Panc1 (cell line): ENCODE data around the gene STAMBP.

Experiments used
- POLR2AphosphoS5 ChIP-seq: IDR thresholded peaks from 2 replicates; pipeline ENCODE4 v1.6.1; 2012; ENCODE audit warnings: mild to moderate bottlenecking, low read depth, low read length, moderate library complexity
- SIN3A ChIP-seq: IDR thresholded peaks from 2 replicates; pipeline ENCODE4 v1.6.1; 2012; ENCODE audit warnings: low read depth, mild to moderate bottlenecking, low read length, moderate library complexity, borderline replicate concordance; ENCODE audit not compliant: insufficient read depth
- TF ChIP-seq, protein P1 (sequence below): fragments of 450-650 bp; IDR thresholded peaks from 2 replicates; pipeline ENCODE4 v1.5.1; 2017; ENCODE audit warnings: mild to moderate bottlenecking
- TF ChIP-seq, protein P2 (sequence below), 2 experiments: IDR thresholded peaks; 2 replicates each; pipeline ENCODE4 v1.6.1; 2011 to 2012; ENCODE audit warnings: low read depth in 2 of 2, control low read depth in 1 of 2, low read length in 1 of 2, mild to moderate bottlenecking in 1 of 2, moderate library complexity in 1 of 2; ENCODE audit not compliant: insufficient read depth in 1 of 2

DNA sequence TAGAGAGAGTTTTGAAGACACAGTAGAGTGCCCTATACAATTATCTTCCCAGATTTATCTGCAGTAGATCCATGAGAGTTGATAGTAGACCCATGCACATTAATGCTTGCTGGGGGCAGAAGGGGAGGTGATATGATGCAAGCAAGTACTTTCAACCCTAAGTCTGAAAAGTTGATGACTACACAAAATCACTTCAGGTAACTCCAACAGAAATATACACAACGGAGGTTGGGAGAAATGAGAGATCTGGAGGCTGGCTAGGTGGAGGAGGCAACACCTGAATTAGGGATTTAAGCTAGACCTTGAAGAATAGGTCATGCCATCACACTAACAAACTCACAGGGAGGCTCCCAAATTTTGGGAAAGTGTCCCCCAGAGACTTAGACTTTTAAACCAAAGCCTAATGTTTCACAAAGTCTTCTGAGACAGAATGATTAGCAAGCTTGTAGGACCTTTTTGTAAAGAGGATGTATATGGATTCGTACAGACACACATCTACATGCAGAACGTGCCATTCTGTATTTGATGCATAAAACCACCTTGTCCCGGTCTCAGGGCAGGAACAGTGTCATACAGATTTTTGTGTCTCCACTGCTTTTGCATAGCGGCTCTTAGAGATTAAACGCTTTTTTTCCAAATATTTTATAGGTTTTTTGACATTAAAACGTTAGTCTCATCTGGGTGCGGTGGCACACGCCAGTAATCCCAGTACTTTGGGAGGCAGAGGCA, 937 bp upstream of the STAMBP start:
- TF ChIP-seq, protein P1, sequence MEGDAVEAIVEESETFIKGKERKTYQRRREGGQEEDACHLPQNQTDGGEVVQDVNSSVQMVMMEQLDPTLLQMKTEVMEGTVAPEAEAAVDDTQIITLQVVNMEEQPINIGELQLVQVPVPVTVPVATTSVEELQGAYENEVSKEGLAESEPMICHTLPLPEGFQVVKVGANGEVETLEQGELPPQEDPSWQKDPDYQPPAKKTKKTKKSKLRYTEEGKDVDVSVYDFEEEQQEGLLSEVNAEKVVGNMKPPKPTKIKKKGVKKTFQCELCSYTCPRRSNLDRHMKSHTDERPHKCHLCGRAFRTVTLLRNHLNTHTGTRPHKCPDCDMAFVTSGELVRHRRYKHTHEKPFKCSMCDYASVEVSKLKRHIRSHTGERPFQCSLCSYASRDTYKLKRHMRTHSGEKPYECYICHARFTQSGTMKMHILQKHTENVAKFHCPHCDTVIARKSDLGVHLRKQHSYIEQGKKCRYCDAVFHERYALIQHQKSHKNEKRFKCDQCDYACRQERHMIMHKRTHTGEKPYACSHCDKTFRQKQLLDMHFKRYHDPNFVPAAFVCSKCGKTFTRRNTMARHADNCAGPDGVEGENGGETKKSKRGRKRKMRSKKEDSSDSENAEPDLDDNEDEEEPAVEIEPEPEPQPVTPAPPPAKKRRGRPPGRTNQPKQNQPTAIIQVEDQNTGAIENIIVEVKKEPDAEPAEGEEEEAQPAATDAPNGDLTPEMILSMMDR = no peak; the same call in 1 of the 2 replicates
- TF ChIP-seq POLR2AphosphoS5 (no peak), SIN3A (no peak)
- TF ChIP-seq, protein P2, sequence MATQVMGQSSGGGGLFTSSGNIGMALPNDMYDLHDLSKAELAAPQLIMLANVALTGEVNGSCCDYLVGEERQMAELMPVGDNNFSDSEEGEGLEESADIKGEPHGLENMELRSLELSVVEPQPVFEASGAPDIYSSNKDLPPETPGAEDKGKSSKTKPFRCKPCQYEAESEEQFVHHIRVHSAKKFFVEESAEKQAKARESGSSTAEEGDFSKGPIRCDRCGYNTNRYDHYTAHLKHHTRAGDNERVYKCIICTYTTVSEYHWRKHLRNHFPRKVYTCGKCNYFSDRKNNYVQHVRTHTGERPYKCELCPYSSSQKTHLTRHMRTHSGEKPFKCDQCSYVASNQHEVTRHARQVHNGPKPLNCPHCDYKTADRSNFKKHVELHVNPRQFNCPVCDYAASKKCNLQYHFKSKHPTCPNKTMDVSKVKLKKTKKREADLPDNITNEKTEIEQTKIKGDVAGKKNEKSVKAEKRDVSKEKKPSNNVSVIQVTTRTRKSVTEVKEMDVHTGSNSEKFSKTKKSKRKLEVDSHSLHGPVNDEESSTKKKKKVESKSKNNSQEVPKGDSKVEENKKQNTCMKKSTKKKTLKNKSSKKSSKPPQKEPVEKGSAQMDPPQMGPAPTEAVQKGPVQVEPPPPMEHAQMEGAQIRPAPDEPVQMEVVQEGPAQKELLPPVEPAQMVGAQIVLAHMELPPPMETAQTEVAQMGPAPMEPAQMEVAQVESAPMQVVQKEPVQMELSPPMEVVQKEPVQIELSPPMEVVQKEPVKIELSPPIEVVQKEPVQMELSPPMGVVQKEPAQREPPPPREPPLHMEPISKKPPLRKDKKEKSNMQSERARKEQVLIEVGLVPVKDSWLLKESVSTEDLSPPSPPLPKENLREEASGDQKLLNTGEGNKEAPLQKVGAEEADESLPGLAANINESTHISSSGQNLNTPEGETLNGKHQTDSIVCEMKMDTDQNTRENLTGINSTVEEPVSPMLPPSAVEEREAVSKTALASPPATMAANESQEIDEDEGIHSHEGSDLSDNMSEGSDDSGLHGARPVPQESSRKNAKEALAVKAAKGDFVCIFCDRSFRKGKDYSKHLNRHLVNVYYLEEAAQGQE (IDR thresholded peaks at IDR 0.05; ENCODE audit: insufficient read depth in 1 of 2, low read depth in 2 of 2, low read length in 1 of 2) = no peak
